NB4 (cell line): Measurements from ENCODE around the gene ARHGAP15.

ENCODE experiments used
- DNase-seq: peaks from one replicate; pipeline ENCODE4 v3.0.0; 2010; ENCODE audit warnings: low read depth
- H3K4me3 ChIP-seq: one replicate; pipeline ENCODE4 v1.5.1; 2011; ENCODE audit warnings: mild to moderate bottlenecking, low read depth, low read length, moderate library complexity
- MYC ChIP-seq: IDR thresholded peaks from 2 replicates; pipeline ENCODE4 v1.6.1; 2011; ENCODE audit warnings: low read depth, low read length
- POLR2A ChIP-seq: IDR thresholded peaks from 2 replicates; pipeline ENCODE4 v1.6.1; 2011; ENCODE audit warnings: mild to moderate bottlenecking; ENCODE audit not compliant: insufficient read length; ENCODE audit errors: extremely low read depth
- TF ChIP-seq, protein P1 (sequence below): IDR thresholded peaks from 2 replicates; pipeline ENCODE4 v1.6.1; 2011; ENCODE audit warnings: low read depth, low read length
- TF ChIP-seq, protein P2 (sequence below): IDR thresholded peaks from one replicate; pipeline ENCODE4 v1.5.1; 2012; ENCODE audit warnings: low read depth, low read length

ARHGAP15 gene

DNA sequence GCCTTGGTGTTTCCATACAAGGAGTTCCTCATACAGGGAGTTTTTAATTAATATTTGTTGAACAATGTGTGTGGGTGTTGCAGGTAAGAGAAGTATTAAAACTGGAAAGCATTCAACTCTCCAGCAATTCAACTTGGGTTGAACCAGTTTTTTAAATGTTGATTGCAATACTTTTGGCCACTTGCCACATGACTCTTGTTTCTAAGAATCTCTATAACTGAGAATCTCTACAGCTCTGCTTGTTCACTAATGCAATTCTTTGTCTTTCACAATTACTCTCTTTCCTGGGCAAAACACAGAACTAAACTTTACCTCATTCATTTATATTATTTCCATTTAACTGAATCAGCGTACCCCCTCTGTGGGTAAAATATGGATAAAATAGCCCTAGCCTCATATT, 429.4 kb downstream of the ARHGAP15 start:
- TF ChIP-seq, protein P1, sequence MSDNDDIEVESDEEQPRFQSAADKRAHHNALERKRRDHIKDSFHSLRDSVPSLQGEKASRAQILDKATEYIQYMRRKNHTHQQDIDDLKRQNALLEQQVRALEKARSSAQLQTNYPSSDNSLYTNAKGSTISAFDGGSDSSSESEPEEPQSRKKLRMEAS, result no peak
- no peak for TF ChIP-seq POLR2A
- TF ChIP-seq MYC, result no peak
- TF ChIP-seq, protein P2, sequence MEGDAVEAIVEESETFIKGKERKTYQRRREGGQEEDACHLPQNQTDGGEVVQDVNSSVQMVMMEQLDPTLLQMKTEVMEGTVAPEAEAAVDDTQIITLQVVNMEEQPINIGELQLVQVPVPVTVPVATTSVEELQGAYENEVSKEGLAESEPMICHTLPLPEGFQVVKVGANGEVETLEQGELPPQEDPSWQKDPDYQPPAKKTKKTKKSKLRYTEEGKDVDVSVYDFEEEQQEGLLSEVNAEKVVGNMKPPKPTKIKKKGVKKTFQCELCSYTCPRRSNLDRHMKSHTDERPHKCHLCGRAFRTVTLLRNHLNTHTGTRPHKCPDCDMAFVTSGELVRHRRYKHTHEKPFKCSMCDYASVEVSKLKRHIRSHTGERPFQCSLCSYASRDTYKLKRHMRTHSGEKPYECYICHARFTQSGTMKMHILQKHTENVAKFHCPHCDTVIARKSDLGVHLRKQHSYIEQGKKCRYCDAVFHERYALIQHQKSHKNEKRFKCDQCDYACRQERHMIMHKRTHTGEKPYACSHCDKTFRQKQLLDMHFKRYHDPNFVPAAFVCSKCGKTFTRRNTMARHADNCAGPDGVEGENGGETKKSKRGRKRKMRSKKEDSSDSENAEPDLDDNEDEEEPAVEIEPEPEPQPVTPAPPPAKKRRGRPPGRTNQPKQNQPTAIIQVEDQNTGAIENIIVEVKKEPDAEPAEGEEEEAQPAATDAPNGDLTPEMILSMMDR, result no peak
- DNase-seq, result no peak
- no peak overlapping the region for H3K4me3 ChIP-seq

DNA sequence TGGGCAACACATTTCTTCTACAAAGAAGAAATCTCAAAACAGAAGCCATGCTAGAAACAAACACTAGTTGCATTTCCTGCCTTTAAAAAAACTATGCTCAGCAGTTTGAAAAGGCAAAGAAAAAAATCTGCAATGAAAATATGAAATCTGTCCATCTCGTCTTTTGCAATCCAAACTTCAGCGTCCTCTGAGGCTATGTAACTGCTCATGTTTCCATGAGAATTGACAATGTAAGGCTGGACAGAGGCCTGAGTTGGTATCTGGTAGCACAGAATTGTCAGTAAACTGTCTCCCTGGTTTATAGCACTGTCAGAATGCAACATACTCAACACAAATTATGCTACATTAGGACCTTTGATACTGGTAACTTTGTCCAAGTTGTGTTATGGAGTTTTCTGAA, 429.9 kb downstream of the ARHGAP15 start:
- no peak overlapping the region for H3K4me3 ChIP-seq
- TF ChIP-seq POLR2A, result no peak
- TF ChIP-seq, protein P2, result no peak
- TF ChIP-seq MYC, result no peak
- TF ChIP-seq, protein P1, result no peak
- DNase-seq, result no peak

DNA sequence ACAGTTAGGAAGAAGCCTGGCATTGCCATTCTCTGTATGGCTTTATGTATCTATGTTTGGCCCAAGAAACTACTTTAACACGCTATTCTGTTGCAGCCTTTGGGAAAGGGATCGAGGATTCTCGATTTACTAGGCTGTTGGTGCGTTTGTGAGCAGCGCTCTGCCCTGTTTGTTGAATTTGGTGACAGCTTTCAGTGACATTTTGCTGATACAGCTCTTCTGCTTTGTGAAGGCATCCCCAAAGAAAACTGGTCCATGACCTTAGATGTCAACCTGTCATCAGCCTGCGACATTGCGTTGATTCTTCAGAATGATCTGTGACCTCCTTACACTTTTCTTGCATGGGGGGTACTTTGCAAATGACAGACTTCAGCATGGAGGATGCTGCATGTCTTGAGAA, 431.5 kb downstream of the ARHGAP15 start:
- no peak for DNase-seq
- TF ChIP-seq, protein P1, result no peak
- TF ChIP-seq, protein P2, result no peak
- TF ChIP-seq POLR2A (no peak), MYC (no peak)
- no peak overlapping the region for H3K4me3 ChIP-seq

DNA sequence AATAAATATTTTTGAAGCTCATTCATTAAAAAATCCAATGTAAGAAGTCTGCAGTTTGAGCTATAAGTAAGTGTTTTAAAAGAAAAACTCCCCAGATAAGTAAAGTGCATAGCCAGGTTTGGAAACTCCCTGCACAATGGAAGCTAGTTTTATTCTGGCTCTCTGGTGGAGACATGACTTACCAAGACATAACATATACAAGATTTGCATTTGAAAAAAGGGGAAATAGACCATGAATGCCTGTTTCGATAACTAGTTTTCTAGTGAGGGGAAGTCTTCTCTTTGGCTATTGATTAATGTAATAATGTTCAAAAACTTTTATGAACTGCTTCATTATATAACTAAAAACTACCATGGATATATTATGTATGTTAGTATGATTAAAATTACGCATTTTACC, 435.2 kb downstream of the ARHGAP15 start:
- no peak for DNase-seq
- TF ChIP-seq, protein P1, result no peak
- TF ChIP-seq, protein P2, result no peak
- TF ChIP-seq POLR2A, result no peak
- no peak for TF ChIP-seq MYC
- no peak overlapping the region for H3K4me3 ChIP-seq

DNA sequence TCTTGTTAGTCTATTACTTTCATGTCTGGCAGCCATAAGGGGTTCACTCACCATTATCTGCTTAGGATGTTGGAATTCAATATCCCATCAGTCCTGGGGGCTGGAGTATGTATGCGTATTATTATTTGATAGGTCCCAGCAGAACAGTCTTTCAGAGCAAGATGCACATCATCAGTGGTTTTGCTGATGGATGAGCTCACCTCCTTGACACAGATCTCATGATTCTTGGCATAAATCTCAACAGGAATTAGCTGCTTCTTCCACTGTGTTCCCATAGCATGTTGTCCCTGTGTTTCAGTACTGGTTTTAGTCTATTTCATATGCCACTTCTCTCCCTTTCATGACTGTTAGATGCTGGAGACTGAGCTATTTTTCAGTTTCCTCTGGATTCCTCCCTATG, 442.5 kb downstream of the ARHGAP15 start:
- DNase-seq, result no peak
- H3K4me3 ChIP-seq, result no peak overlapping the region
- TF ChIP-seq, protein P2, result no peak
- TF ChIP-seq, protein P1, result no peak

DNA sequence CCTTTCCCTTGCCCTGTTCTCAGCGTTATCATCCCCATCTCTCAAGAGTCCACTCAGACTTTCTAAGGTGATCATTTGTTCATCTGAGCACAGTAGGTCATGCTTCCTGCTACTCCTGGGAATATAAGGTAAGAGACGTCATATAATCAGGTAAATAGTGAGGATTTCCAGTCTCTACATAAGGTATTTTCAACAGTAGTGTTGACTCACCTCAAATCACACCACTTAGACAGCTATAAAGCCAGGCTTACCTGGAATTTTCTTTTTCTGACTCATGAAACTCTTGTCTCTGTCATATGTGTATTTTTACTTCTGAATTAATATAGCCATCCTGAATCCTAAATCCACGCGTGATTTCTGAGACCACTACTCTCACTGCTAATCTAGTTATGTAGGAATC, 443.2 kb downstream of the ARHGAP15 start:
- TF ChIP-seq, protein P2, result no peak
- TF ChIP-seq, protein P1, result no peak
- TF ChIP-seq POLR2A (no peak), MYC (no peak)
- DNase-seq, result no peak

More for the DNA sequence above, 443.2 kb downstream of the ARHGAP15 start:
- H3K4me3 ChIP-seq, result no peak overlapping the region
